K562 (cell line): Measurements from ENCODE around the gene PKHD1.

Source experiments
- BRD4 ChIP-seq: fragments of 200-600 bp; sonication (generic); IDR thresholded peaks from 2 replicates; pipeline ENCODE4 v1.6.1; 2017; ENCODE audit warnings: inconsistent platforms
- CBX5 ChIP-seq: IDR thresholded peaks from 2 replicates; pipeline ENCODE4 v1.6.1; 2014; ENCODE audit warnings: low read depth, borderline replicate concordance
- CTCF ChIP-seq, 3 experiments: IDR thresholded peaks in 2 of 3; conservative IDR thresholded peaks in 1 of 3; 2 replicates each; pipeline ENCODE4 v1.5.1; 2011 to 2012; ENCODE audit warnings: low read length in 3 of 3, mild to moderate bottlenecking in 3 of 3, control low read depth in 2 of 3, improper control_type of control experiment in 1 of 3, inconsistent platforms in 1 of 3, low read depth in 1 of 3, mixed read lengths in 1 of 3, moderate library complexity in 1 of 3; ENCODE audit not compliant: insufficient read depth in 2 of 3
- FOS ChIP-seq: IDR thresholded peaks from 3 replicates; pipeline ENCODE4 v1.6.1; 2011; ENCODE audit not compliant: insufficient read length; ENCODE audit errors: extremely low read depth
- HCFC1 ChIP-seq: IDR thresholded peaks from 2 replicates; pipeline ENCODE4 v1.6.1; 2012; ENCODE audit warnings: low read depth, low read length, improper control_type of control experiment
- KAT7 ChIP-seq: sonication (generic); formaldehyde crosslinking; IDR thresholded peaks from 2 replicates; pipeline ENCODE4 v1.8.0; 2022; ENCODE audit warnings: missing genetic modification reagents, mild to moderate bottlenecking, borderline replicate concordance
- KAT8 ChIP-seq: fragments of 450-650 bp; IDR thresholded peaks from 2 replicates; pipeline ENCODE4 v1.6.1; 2016; ENCODE audit warnings: low read depth, mild to moderate bottlenecking
- NFE2 ChIP-seq: IDR thresholded peaks from 2 replicates; pipeline ENCODE4 v1.6.1; 2014; ENCODE audit warnings: antibody characterized with exemption, low read depth
- USF2 ChIP-seq: sonication (generic); formaldehyde crosslinking; IDR thresholded peaks from 2 replicates; pipeline ENCODE4 v1.5.0; 2020; ENCODE audit warnings: missing genetic modification reagents

GRCh38 chr6:51818520-51819022 lies 268.8 kb downstream of the PKHD1 start:
- TF ChIP-seq KAT8 (no peak), CTCF (IDR thresholded peaks at IDR 0.05 in 2 of 3, conservative IDR thresholded peaks at IDR 0.05 in 1 of 3; ENCODE audit: insufficient read depth in 2 of 3, low read depth in 1 of 3, low read length in 3 of 3) (no peak), NFE2 (no peak), FOS (no peak), BRD4 (no peak), HCFC1 (no peak), KAT7 (no peak), USF2 (CRISPR knock-in tag) (no peak), CBX5 (no peak)
